Measurements from ENCODE around the gene NEIL1. TPM values are rescaled to one million over a fixed set of nuclear protein-coding genes. Genes with fewer than 3 reads are reported as not detected.

Gene NEIL1
- total and polyA plus RNA-seq, 2 donors (not counting 1 experiment from before 2014, with no cell fraction given): 103 to 251 TPM

DNA sequence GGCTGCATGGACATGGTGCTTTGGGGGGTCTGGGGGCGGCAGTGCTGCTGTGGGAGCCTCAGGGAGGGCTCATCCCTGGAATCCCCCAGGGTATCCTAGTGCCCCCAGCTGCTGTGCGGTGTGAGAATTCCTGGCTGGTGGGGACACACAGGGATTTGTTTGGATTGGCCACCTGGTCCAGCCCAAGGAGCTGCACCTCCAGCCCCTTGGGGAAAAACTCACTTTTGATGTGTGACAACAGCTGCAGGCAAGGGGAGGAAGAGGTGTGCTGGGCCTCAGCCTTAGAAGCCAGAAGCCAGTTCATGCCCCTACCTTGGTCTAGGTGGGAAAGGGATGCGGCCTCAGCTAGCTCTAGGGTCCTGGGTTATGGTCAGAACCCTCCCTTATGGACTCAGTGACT is 19.3 kb upstream of the NEIL1 start:
- Histone ChIP-seq H3K4me3 (ENCODE audit: control extremely low read depth in 1 of 5, extremely low read depth in 1 of 5, insufficient read depth in 1 of 5, low read depth in 2 of 5, low read length in 4 of 5) (no peak overlapping the region), H2AFZ (ENCODE audit: insufficient read depth, low read depth, low read length, poor library complexity, severe bottlenecking) (no peak overlapping the region), H3K9me3 (ENCODE audit: control extremely low read depth in 1 of 3, control insufficient read depth in 2 of 3, insufficient read depth in 1 of 3, low read length in 2 of 3) (no peaks in the 10 kb centered on the region), H3K36me3 (replicated peaks in 1 of 2; ENCODE audit: control extremely low read depth in 1 of 2, control insufficient read depth in 1 of 2, extremely low read depth in 1 of 2, insufficient read depth in 2 of 2, low read length in 1 of 2) (no peaks in the 10 kb centered on the region), H4K20me1 (ENCODE audit: control insufficient read depth, insufficient read depth, low read length, poor library complexity, severe bottlenecking) (no peaks in the 10 kb centered on the region), H3K4me2 (replicated peaks; ENCODE audit: low read depth, low read length, poor library complexity, severe bottlenecking) (no peak overlapping the region), H3K4me1 (ENCODE audit: control insufficient read depth in 2 of 2, insufficient read depth in 2 of 2, low read length in 2 of 2) (no peaks in the 10 kb centered on the region), H3K27ac (ENCODE audit: low read length in 2 of 2) (no peak overlapping the region), H3K79me2 (ENCODE audit: control insufficient read depth, insufficient read depth, low read length) (no peaks in the 10 kb centered on the region), H3K27me3 (replicated peaks in 1 of 4; ENCODE audit: control extremely low read depth in 1 of 4, control insufficient read depth in 3 of 4, insufficient read depth in 4 of 4, low read length in 3 of 4) (peaks cover 0 to 2% (median 0%) of the 10 kb centered on the region in 4 experiments), H3K9ac (ENCODE audit: low read length) (no peak overlapping the region)
- ChIA-PET CTCF (no interaction called here), POLR2A (interaction anchor here (0.9 kb wide), 1 partner anchor 19 kb away, joined by 3 read pairs; the partner anchor contains the start of gene NEIL1)
- DNase-seq (no peak), ATAC-seq (ENCODE audit: low read depth) (no peak)
- no peak for TF ChIP-seq EZH2 (IDR thresholded peaks at IDR 0.05; ENCODE audit: borderline replicate concordance, insufficient read depth, low read depth, low read length, poor library complexity, severe bottlenecking)
- no peak for TF ChIP-seq CTCF (IDR thresholded peaks at IDR 0.05)
- H3K4me1 Mint-ChIP-seq: peaks cover 2% of the 10 kb centered on the region
- H3K9me3 Mint-ChIP-seq (ENCODE audit: insufficient read depth): no peaks in the 10 kb centered on the region
- peaks cover 15% of the 10 kb centered on the region for H3K27me3 Mint-ChIP-seq
- intact Hi-C loops (cut with micrococcal nuclease): no loop called here
- 94% methylated on average over 3 of the region's 3 CpGs for WGBS (ENCODE audit: insufficient coverage)
- no peak overlapping the region for H3K27ac Mint-ChIP-seq
- H3K4me3 Mint-ChIP-seq: no peak overlapping the region

DNA sequence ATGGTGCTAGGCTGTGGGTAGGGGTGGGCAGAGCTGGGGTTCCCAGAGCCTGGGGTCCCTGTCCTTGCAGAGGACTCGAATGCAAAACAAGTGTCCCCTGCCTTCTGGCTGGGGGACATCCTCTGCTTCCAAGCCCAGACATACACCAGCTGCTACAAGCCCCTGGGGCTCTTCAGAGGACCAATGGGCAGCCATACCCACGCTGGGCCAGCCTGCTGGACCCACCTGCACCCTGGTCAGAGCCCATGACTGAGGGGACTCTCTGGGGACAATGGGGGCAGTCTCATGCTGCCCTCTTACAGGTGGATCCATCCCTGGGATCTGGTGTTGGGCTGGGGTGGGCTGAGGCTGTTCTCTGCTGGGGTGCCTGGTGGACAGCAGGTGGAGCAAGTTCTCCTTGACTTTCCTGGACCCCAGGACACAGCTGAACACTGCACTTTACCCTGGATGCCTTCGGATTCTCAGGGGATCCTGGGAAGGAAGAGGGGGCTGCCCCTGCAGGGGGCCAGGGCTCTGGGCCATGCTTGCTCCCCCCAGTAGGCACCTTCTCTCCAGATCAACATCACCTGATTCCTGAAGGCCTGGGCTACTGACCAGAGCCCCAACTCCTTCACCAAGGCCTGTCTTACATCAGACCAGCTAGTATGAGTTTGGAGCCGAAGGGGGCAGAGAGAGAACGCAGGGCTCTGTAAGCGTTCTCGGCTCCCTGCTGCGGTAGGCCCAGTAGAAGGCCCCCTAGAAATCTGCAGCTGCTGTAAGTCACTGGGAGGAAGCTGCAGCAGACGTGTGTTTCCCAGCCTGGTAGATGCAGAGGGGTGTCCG is 18.1 kb upstream of the NEIL1 start:
- no peak overlapping the region for H3K9ac ChIP-seq (ENCODE audit: low read length)
- DNase-seq: no peak
- intact Hi-C loops (cut with micrococcal nuclease): no loop called here
- no peak overlapping the region for H3K27ac Mint-ChIP-seq
- no peaks in the 10 kb centered on the region for H3K9me3 Mint-ChIP-seq (ENCODE audit: insufficient read depth)
- no peaks in the 10 kb centered on the region for H3K9me3 ChIP-seq (ENCODE audit: control extremely low read depth in 1 of 3, control insufficient read depth in 2 of 3, insufficient read depth in 1 of 3, low read length in 2 of 3)
- ChIA-PET POLR2A (interaction anchor here (0.6 to 0.9 kb wide), 2 partner anchors 18 to 52 kb away, joined by 3 read pairs; partner anchors contain the start of gene NEIL1), CTCF (interaction anchor here (0.5 to 1.0 kb wide), 3 partner anchors 39 to 299 kb away, joined by 3 to 4 read pairs (median 3); no protein-coding TSS in a partner anchor)
- H3K79me2 ChIP-seq (ENCODE audit: control insufficient read depth, insufficient read depth, low read length): no peaks in the 10 kb centered on the region
- H3K4me1 ChIP-seq (ENCODE audit: control insufficient read depth in 2 of 2, insufficient read depth in 2 of 2, low read length in 2 of 2): no peaks in the 10 kb centered on the region
- H3K27me3 Mint-ChIP-seq: peaks cover 8% of the 10 kb centered on the region
- H3K36me3 ChIP-seq (replicated peaks in 1 of 2; ENCODE audit: control extremely low read depth in 1 of 2, control insufficient read depth in 1 of 2, extremely low read depth in 1 of 2, insufficient read depth in 2 of 2, low read length in 1 of 2): no peaks in the 10 kb centered on the region
- no peak overlapping the region for H3K27ac ChIP-seq (ENCODE audit: low read length in 2 of 2)
- H4K20me1 ChIP-seq (ENCODE audit: control insufficient read depth, insufficient read depth, low read length, poor library complexity, severe bottlenecking): no peaks in the 10 kb centered on the region
- no peak for TF ChIP-seq CTCF (IDR thresholded peaks at IDR 0.05)
- no peak for TF ChIP-seq EZH2 (IDR thresholded peaks at IDR 0.05; ENCODE audit: borderline replicate concordance, insufficient read depth, low read depth, low read length, poor library complexity, severe bottlenecking)
- H3K27me3 ChIP-seq (replicated peaks in 1 of 4; ENCODE audit: control extremely low read depth in 1 of 4, control insufficient read depth in 3 of 4, insufficient read depth in 4 of 4, low read length in 3 of 4): peaks cover 0 to 2% (median 0%) of the 10 kb centered on the region in 4 experiments
- peaks cover 2% of the 10 kb centered on the region for H3K4me1 Mint-ChIP-seq
- no peak overlapping the region for H3K4me3 ChIP-seq (ENCODE audit: control extremely low read depth in 1 of 5, extremely low read depth in 1 of 5, insufficient read depth in 1 of 5, low read depth in 2 of 5, low read length in 4 of 5)
- ATAC-seq (ENCODE audit: low read depth): no peak
- WGBS (ENCODE audit: insufficient coverage): 69% methylated on average over 9 of the region's 10 CpGs
- H3K4me3 Mint-ChIP-seq: no peak overlapping the region
- no peak overlapping the region for H3K4me2 ChIP-seq (replicated peaks; ENCODE audit: low read depth, low read length, poor library complexity, severe bottlenecking)
- no peak overlapping the region for H2AFZ ChIP-seq (ENCODE audit: insufficient read depth, low read depth, low read length, poor library complexity, severe bottlenecking)
